HuH-7.5 (cell line): ENCODE measurements around the gene MSMB.
"Not testable (repeated sequence)": the region's sequence is repeated elsewhere in the genome, so short reads cannot be mapped to it uniquely, and the experiment has no call there.

Experiments used
- DNase-seq: peaks from one replicate; pipeline ENCODE4 v3.0.0; 2011; ENCODE audit warnings: low spot score

Gene MSMB, protein sequence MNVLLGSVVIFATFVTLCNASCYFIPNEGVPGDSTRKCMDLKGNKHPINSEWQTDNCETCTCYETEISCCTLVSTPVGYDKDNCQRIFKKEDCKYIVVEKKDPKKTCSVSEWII

DNA sequence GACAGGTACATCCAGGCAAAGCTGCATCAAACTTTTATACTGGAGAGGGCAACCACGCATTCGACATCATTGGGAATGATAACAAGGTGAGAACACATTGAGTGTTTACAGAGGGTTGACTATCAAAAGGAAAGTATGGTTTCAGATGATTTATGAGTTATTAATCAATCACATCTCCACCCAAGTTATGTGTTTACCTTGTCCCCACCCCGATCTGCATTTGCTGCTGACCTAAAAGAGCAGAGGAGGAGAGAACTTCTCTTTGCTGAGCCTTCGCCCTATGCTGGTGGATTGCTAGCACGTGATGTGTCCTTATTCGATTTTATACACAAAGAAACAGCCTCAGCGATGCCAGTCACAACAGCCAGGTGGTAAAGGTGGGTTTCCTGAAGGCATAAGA, at the start of gene MSMB:
Gene MSMB (minus strand): TSS at position 9 of the 400 bp plus-strand sequence. CDS start 32 bp downstream, outside the sequence.
- DNase-seq: no peak

- no peak for DNase-seq
These were observed 49.1 kb upstream of the MSMB start for GRCh38 chr10:46094931-46095750.

DNA sequence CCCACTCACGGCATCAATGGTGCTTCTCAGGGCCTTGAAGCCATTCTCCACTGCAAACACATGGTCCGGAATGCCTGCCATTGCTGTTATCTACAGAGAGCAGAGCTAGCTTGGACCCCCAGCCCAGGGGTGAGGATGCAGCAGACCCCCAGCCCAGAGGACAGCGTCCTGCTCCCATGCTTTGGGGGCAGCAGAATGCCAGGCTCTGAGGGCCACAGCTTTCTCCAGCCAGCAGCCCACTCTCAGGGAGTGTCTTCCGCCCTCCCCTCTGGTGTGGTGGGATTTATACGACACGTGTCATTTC, 48.1 kb upstream of the MSMB start:
- no peak for DNase-seq

GRCh38 chr10:46093316-46094196, 47.5 kb upstream of the MSMB start:
- DNase-seq: not testable (repeated sequence)

- no peak for DNase-seq
These were observed 46.5 kb upstream of the MSMB start for GRCh38 chr10:46092524-46093081.

DNA sequence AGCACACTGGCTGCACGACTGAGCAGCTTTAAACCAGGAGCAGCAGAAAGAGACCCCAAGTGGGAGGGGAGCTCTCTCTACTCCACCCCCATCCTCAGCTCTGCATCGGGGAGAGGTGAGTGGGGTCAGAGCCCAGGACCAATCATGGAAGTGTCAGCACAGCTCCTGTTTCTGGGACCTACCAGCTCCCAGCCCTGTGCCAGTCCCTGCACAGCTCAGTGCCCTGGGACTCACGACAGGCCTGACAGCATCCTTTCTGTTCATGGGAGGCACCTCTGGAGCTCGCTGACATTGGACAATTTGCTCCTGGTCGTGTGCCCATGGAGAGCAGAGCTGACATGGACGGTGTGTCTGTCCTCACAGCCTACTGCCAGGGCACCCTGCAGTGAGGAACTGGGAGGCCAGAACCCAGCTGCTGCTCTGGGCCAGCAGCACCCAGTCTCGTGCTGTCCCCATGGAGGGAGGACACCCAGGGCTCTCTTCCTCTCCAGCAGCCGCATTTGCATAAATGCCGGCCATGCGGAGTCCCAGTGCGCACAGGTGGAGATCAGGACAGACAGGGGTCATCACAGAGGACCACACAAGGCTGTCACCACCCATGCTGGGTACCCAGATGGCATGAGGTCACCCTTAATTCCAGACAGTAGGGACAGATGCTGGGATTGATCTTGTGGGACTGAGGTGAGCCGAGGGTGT, 45.9 kb upstream of the MSMB start:
- DNase-seq: no peak

- no peak for DNase-seq
These were observed 45.2 kb upstream of the MSMB start for GRCh38 chr10:46091080-46091827.

- DNase-seq: no peak
These were observed 44.3 kb upstream of the MSMB start for GRCh38 chr10:46090258-46090812.

- DNase-seq: not testable (repeated sequence)
These were observed 41.3 kb upstream of the MSMB start for GRCh38 chr10:46087381-46087780.

DNA sequence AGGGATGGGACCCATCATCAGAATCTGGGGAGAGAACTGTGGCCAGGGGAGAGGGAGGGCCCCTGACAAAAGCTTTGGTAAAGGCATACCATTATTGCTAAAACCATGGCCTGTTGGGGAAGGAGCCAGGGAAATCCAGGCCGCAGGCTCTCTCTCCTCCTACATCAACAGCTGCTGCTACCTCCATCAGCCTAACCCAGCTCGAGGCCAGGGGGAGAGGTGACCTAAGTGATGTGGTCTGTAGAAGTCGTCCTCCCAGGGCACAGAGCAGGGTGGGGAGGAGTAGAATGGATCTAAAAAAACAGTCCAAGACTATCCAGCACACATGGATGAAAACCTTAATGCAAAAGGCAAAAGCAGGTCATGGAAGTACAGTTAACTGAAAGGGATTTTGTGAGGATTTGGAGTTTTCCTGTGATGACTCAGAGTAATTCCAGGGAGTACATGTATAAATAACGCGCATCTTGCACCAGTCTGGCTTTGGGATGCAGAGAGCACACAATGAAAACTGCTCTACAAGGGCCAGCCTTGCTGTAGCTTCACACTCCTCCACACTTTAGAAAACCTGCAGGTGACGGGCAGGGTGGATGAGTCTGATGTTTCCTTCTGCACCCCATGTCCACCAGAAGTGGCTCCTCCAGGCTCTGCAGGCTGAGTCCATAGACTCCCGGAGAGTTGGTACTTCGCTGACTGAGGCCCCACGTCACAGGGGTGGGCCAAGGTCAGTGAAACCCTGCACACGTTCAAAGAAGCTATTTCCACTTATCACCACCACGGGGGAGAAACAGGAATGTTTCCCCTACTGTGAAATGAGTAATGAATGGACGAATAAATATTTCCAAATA, 38.5 kb upstream of the MSMB start:
- no peak for DNase-seq

DNA sequence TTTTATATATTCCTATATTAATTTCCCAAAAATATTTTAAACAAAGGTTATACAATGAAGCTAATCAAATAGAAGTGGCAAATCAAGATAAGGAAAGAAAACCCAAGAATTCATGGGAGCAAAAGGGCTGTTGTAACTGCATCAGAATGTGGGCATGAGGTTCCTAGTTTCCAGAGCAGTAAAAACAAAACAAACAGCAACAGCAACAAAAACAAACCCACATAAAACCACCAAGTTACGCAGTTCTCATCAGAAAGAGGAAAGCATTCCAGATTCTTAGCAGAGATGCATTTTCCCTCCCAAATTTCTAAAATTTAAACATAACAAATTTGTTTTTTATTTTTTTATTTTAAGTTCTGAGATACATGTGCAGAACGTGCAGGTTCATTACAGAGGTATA, 34.8 kb upstream of the MSMB start:
- no peak for DNase-seq

GRCh38 chr10:46079831-46080585, 33.9 kb upstream of the MSMB start:
- DNase-seq: no peak

DNA sequence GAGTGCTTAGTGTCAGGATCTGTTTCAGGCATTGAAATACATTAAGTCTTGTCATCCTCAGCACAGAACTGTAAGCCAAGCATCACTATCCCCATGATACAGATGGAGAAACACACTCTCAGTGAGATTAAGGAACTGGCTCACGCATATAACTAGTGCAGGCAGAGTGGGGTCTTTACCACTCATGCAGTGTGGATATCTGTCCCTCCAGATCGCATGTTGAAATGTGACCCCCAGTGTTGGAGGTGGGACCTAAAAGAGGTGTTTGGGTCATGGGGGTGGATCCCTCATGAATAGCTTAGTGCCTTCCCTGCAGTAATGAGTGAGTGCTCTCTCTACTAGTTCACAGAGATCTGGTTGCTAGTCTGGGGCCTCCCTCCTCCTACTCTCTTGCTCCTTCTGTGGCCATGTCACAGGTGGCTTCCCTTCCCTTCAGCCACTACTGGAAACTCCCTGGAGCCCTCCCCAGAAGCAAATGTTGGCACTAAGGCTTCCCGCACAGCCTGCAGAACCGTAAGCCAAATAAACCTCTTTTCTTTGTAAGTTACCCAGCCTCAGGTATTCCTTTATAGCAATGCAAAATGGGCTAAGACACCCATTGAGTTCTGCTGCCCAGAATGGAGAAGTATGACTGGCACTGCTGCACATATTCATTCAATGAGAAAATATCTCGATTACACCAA, 31.8 kb upstream of the MSMB start:
- no peak for DNase-seq

- DNase-seq: no peak
These were observed 31.1 kb upstream of the MSMB start for GRCh38 chr10:46077141-46077554.

DNA sequence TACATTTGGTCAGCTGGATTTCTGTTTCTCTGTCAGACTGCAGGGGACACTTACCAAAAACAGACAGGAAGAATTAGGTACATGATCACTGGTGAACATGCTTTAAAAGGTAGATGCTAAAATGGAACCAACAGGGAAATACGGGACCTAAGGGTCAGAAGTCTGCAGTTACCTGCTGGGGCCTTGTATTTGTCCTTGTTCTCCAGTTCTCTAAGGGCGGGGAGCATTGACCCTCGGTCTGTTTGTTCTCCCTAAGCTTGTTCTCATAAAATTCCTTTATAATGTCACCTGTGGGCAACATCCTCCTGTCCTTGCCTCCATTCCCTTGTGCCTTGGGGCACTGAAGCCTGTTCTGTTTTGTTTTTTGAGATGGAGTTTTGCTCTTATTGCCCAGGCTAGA, 29.8 kb upstream of the MSMB start:
- DNase-seq: no peak

DNA sequence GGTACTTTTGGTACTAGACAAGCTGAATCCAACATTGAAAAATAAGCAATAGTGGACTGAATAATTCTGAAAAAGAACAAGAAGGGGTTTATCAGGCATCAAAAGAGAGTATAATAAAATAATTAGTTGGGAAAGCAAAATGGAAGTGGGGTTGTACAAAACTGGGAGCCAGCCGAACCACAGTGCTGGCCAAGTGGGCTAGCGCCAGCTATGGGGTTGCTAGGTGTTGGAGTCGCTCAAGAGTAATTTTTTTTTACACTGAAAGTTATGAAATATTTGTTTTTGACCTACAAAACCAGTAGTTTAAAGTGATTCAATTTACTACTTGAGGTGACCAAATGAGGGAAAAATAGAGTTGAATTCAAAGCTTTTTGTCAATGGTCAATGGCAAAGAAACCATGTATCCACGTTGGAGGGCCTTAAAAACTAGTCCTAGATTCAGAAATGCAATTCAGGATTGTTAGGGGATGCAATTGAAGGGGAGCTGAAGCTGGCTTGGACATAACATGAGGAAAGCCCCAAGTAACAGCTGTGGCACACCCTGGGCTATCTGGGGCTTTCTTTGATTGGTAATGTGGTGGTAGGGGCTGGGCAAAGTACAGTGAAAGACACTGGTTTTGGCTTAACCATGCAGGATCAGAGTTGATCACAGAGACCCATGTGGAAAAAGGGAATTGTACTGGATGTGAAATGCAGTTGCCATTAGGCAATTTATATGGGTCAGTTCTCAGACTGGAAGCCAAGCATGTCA, 28.3 kb upstream of the MSMB start:
- DNase-seq: no peak

DNA sequence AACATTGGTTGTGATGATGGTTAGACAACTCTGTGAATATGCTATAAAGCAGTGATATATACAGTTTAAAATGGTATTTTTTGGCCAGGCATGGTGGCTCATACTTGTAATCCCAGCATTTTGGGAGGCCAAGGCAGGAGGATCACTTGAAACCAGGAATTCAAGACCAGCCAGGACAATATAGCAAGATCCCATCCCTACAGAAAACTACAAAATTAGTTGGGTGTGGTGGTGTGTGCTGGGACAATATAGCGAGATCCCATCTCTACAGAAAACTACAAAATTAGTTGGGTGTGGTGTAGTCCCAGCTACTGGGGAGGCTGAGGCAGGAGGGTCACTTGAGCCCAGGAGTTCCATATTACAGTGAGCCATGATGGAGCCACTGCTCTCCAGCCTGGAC, 27.5 kb upstream of the MSMB start:
- no peak for DNase-seq

- DNase-seq: no peak
These were observed 24.7 kb upstream of the MSMB start for GRCh38 chr10:46070749-46071148.
